ENCODE measurements around the gene BMP7.

The BMP7 gene

GRCh38 chr20:57173986-57174385 is 92.5 kb downstream of the BMP7 start:
- DNase-seq (ENCODE audit: insufficient read length, low spot score) (no peak), FAIRE-seq (no peak)
- TF ChIP-seq SPI1 (IDR thresholded peaks at IDR 0.05; ENCODE audit: low read depth, low read length) (no peak), POLR2AphosphoS5 (IDR thresholded peaks at IDR 0.05; ENCODE audit: low read depth, low read length) (no peak)

- DNase-seq (ENCODE audit: insufficient read length, low spot score), result no peak
- no peak for FAIRE-seq
- TF ChIP-seq PAX5 (IDR thresholded peaks at IDR 0.05; ENCODE audit: insufficient read depth, low read length, severe bottlenecking) (no peak), POU2F2 (IDR thresholded peaks at IDR 0.05; ENCODE audit: low read depth, low read length) (no peak), POLR2AphosphoS5 (IDR thresholded peaks at IDR 0.05; ENCODE audit: low read depth, low read length) (no peak), TAF1 (IDR thresholded peaks at IDR 0.05; ENCODE audit: low read depth, low read length) (no peak), SPI1 (IDR thresholded peaks at IDR 0.05; ENCODE audit: low read depth, low read length) (no peak), POLR2A (IDR thresholded peaks at IDR 0.05; ENCODE audit: low read depth, low read length) (no peak)
Measured at GRCh38 chr20:57173041-57173440, 93.4 kb downstream of the BMP7 start.

- TF ChIP-seq POLR2A (IDR thresholded peaks at IDR 0.05; ENCODE audit: low read depth, low read length) (no peak), POU2F2 (IDR thresholded peaks at IDR 0.05; ENCODE audit: low read depth, low read length) (no peak), POLR2AphosphoS5 (IDR thresholded peaks at IDR 0.05; ENCODE audit: low read depth, low read length) (no peak), TAF1 (IDR thresholded peaks at IDR 0.05; ENCODE audit: low read depth, low read length) (no peak), PAX5 (IDR thresholded peaks at IDR 0.05; ENCODE audit: insufficient read depth, low read length, severe bottlenecking) (no peak), SPI1 (IDR thresholded peaks at IDR 0.05; ENCODE audit: low read depth, low read length) (no peak)
- FAIRE-seq, result no peak
- DNase-seq (ENCODE audit: insufficient read length, low spot score), result no peak
Measured at GRCh38 chr20:57170343-57170742, 96.1 kb downstream of the BMP7 start.

DNA sequence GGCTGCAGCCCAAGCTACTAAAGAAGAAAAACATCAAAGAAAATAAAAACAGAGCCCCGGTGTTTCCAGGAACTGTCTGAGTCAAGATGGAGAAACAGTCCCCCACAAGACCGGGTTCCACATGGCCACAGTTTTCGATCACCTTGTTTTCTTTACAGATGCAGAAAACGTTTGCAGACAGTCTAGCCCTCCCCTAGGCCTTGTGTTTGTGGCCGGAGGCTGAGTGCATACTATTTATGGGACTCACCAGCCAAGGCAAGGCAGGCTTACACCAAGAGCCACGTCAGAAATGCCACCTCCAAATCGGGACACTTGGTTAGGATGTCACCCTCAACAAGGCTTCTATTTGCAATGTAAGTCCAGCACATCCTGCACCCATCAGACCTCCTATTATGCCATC is 97.3 kb downstream of the BMP7 start:
- TF ChIP-seq SPI1 (IDR thresholded peaks at IDR 0.05; ENCODE audit: low read depth, low read length) (no peak), PAX5 (IDR thresholded peaks at IDR 0.05; ENCODE audit: insufficient read depth, low read length, severe bottlenecking) (no peak), POU2F2 (IDR thresholded peaks at IDR 0.05; ENCODE audit: low read depth, low read length) (no peak), POLR2AphosphoS5 (IDR thresholded peaks at IDR 0.05; ENCODE audit: low read depth, low read length) (no peak), POLR2A (IDR thresholded peaks at IDR 0.05; ENCODE audit: low read depth, low read length) (no peak), TAF1 (IDR thresholded peaks at IDR 0.05; ENCODE audit: low read depth, low read length) (no peak)
- FAIRE-seq, result no peak
- no peak for DNase-seq (ENCODE audit: insufficient read length, low spot score)

- DNase-seq (ENCODE audit: insufficient read length, low spot score) (no peak), FAIRE-seq (no peak)
- TF ChIP-seq POU2F2 (IDR thresholded peaks at IDR 0.05; ENCODE audit: low read depth, low read length), result no peak
- no peak for TF ChIP-seq TAF1 (IDR thresholded peaks at IDR 0.05; ENCODE audit: low read depth, low read length)
- no peak for TF ChIP-seq PAX5 (IDR thresholded peaks at IDR 0.05; ENCODE audit: insufficient read depth, low read length, severe bottlenecking)
- no peak for TF ChIP-seq SPI1 (IDR thresholded peaks at IDR 0.05; ENCODE audit: low read depth, low read length)
- TF ChIP-seq POLR2A (IDR thresholded peaks at IDR 0.05; ENCODE audit: low read depth, low read length), result no peak
- no peak for TF ChIP-seq POLR2AphosphoS5 (IDR thresholded peaks at IDR 0.05; ENCODE audit: low read depth, low read length)
Measured at GRCh38 chr20:57167971-57168701, 98.3 kb downstream of the BMP7 start.

- FAIRE-seq, result no peak
Measured at GRCh38 chr20:57167292-57167655, 99.2 kb downstream of the BMP7 start.

DNA sequence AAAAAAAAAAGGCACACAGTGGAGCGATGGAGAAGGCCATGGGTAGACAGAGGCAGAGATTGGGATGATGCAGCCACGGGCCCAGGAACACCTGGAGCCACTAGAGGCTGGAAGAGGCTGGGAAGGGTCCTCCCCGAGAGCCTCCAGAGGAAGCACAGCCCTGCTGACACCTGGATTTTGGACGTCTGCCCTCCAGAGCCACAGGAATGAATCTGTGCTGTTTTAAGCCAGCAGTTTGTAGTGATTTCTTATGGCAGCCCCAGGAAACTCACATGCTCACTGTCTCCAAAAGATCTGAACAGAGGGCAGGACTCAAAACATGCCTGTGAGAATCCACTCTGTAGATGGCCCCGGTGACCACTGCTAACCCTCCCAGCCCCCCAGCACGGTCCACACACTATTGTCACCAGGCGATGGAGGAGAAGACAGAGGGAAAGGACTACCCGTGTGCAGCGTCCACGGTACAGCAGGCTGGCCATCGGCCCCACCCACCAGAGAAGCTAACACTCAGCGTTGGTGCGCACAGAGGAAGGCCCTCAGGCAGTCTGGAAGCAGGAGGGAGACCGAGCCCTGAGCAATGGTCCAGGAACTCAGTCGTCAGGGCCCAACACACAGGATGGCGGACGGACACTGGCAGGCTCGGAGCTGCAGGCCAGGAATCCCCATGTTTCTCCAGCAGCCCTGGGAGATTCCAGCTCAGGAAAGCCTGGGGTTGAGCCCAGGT is 99.7 kb downstream of the BMP7 start:
- FAIRE-seq (no peak), DNase-seq (ENCODE audit: insufficient read length, low spot score) (no peak)
- no peak for TF ChIP-seq POLR2AphosphoS5 (IDR thresholded peaks at IDR 0.05; ENCODE audit: low read depth, low read length)

More at GRCh38 chr20:57167292-57167655, 99.2 kb downstream of the BMP7 start:
- no peak for TF ChIP-seq TAF1 (IDR thresholded peaks at IDR 0.05; ENCODE audit: low read depth, low read length)
- TF ChIP-seq POU2F2 (IDR thresholded peaks at IDR 0.05; ENCODE audit: low read depth, low read length), result no peak
- no peak for TF ChIP-seq PAX5 (IDR thresholded peaks at IDR 0.05; ENCODE audit: insufficient read depth, low read length, severe bottlenecking)
- no peak for TF ChIP-seq POLR2A (IDR thresholded peaks at IDR 0.05; ENCODE audit: low read depth, low read length)
- DNase-seq (ENCODE audit: insufficient read length, low spot score), result no peak

GRCh38 chr20:57165427-57166004 is 100.9 kb downstream of the BMP7 start:
- TF ChIP-seq TAF1 (IDR thresholded peaks at IDR 0.05; ENCODE audit: low read depth, low read length) (no peak), SPI1 (IDR thresholded peaks at IDR 0.05; ENCODE audit: low read depth, low read length) (no peak), POLR2AphosphoS5 (IDR thresholded peaks at IDR 0.05; ENCODE audit: low read depth, low read length) (no peak), POLR2A (IDR thresholded peaks at IDR 0.05; ENCODE audit: low read depth, low read length) (no peak), PAX5 (IDR thresholded peaks at IDR 0.05; ENCODE audit: insufficient read depth, low read length, severe bottlenecking) (no peak), POU2F2 (IDR thresholded peaks at IDR 0.05; ENCODE audit: low read depth, low read length) (no peak)
- DNase-seq (ENCODE audit: insufficient read length, low spot score) (no peak), FAIRE-seq (no peak)

DNA sequence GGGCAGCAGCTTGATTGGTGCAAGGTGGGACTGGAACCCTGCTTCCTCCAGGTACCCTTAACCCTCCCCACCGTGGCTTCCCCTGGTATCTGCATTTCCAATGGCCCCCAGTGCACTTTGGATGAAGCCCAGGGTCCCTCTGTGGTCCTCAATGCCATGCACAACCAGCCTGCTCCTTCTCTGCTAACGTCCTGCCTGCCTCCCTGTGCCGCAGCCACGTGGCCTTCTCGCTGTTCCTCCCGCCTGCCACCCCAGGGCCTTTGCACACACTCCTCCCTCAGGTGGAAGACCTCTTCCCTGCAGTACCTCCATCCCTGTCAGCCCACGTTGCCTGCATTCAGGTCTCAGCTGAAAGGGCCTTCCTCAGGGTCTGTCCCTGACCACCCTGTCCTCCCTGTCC is 101.6 kb downstream of the BMP7 start:
- FAIRE-seq (no peak), DNase-seq (ENCODE audit: insufficient read length, low spot score) (no peak)
- TF ChIP-seq PAX5 (IDR thresholded peaks at IDR 0.05; ENCODE audit: insufficient read depth, low read length, severe bottlenecking) (no peak), POLR2A (IDR thresholded peaks at IDR 0.05; ENCODE audit: low read depth, low read length) (no peak), TAF1 (IDR thresholded peaks at IDR 0.05; ENCODE audit: low read depth, low read length) (no peak), POU2F2 (IDR thresholded peaks at IDR 0.05; ENCODE audit: low read depth, low read length) (no peak), POLR2AphosphoS5 (IDR thresholded peaks at IDR 0.05; ENCODE audit: low read depth, low read length) (no peak)

DNA sequence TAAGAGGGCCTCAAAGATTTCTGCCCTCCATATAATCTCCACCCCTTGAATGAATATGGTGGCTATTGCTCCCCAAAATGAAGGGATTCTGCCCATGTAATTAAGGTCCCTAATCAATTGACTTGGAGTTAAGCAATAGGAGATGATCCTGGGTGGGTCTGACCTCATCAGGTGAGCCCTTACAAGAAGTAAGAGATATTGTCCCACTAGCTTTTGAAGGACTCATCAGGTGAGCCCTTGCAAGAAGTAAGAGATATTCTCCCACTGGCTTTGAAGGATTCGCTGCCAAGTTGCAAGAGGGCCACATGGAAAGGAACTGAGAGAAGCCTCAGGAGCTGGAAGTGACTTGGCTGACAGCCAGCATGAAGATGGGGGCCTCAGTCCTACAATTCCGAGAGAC is 103.4 kb downstream of the BMP7 start:
- DNase-seq (ENCODE audit: insufficient read length, low spot score) (no peak), FAIRE-seq (no peak)
- TF ChIP-seq TAF1 (IDR thresholded peaks at IDR 0.05; ENCODE audit: low read depth, low read length) (no peak), POLR2A (IDR thresholded peaks at IDR 0.05; ENCODE audit: low read depth, low read length) (no peak), PAX5 (IDR thresholded peaks at IDR 0.05; ENCODE audit: insufficient read depth, low read length, severe bottlenecking) (no peak), POU2F2 (IDR thresholded peaks at IDR 0.05; ENCODE audit: low read depth, low read length) (no peak), SPI1 (IDR thresholded peaks at IDR 0.05; ENCODE audit: low read depth, low read length) (no peak), POLR2AphosphoS5 (IDR thresholded peaks at IDR 0.05; ENCODE audit: low read depth, low read length) (no peak)

All from GM12891 (cell line).